GM19395 (cell line): ENCODE data around the gene UQCRQ.

Experiments used
- ATAC-seq: cut with Tn5 transposase; IDR thresholded peaks from one replicate; pipeline ENCODE4 v1.9.1; 2021; ENCODE audit warnings: mild to moderate bottlenecking, moderate library complexity; ENCODE audit not compliant: unreplicated experiment

Gene UQCRQ

DNA sequence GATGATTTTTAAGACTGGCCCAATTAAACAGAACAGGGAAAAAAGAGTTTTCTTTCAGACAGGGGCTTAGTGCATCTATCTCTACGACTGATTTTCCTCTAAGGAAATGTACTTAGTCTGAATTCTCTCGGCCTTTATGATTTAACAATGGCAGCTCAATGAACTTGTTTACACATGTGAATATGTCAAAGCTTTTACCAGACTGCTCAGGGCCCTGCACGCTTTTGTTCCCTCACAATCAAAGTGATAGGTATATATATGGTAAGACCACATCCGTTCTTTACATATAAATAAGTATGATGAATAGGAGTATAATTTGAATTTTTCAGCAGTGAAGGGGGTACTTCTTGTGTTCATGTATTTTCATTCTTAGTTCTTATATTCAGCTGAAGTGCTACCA, 34.6 kb downstream of the UQCRQ start:
- no peak for ATAC-seq

DNA sequence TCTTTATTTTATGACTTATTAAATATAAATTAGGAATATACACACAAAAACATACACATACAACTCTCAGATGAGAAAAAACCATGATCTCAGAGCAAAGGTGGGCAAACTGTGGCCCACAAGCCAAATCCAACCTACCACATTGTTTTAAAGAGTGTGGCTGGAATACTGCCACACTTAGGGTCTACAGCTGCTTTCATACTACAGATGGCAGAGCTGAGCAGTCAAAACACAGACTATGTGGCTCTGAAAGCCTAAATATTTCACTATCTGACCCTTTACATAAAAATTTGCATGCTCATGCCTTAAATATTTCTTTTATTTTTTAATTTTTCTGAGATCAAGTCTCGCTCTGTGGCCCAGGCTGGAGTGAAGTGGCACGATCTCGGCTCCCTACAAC, 35.3 kb downstream of the UQCRQ start:
- ATAC-seq: no peak

DNA sequence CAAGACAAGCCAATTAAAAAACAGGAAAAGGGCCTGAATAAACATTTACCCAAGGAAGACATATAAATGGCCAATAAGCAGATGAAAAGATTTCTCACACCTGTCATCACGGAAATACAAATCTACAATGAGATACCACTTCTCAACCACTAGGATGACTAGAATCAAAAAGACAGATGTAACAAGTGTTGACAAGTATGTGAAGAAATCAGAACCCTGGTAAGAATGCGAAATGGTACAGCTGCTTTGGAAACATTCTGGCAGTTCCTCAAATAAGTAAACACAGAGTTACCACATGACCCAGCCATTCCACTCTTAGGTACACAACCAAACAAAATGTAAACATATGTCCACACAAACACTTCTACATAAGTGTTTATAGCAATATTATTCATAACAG, 39.5 kb downstream of the UQCRQ start:
- no peak for ATAC-seq

DNA sequence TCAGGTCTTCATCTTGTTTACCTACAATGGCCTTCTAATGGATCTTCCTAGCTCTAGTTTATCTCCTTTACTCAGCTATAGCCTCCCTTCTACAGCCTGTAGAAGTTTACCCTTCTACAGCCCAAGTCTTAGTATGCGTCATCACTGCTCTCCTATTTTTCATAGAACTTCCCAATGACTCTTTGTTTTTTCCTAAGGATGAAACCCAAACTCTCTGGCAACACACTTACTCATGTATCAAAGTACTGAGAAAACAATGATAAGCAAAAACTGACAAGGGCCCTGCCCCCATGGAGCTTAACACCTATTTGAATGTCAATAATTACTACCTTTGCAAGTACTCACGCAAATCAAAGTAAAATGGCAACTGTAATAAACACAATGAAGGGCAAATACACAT, 40.7 kb downstream of the UQCRQ start:
- ATAC-seq: no peak

DNA sequence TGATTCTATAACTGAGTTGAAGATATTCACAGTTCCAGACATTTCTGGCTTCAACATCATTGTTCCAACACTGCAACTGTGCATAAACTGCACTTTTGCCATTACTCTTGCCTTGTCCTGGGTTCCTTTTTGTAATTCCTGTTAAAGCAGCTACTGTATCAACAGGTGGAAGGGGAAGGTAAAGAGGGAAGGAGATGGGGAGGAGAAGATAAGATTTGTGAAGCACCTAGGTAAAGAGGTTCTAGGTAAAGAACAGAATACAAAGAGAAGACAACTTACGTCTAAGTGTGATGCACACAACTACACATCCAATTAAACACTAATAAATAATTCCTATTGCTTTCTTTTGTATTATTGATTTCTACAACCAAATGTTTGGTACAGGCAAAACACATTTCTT, 43.3 kb downstream of the UQCRQ start:
- no peak for ATAC-seq

DNA sequence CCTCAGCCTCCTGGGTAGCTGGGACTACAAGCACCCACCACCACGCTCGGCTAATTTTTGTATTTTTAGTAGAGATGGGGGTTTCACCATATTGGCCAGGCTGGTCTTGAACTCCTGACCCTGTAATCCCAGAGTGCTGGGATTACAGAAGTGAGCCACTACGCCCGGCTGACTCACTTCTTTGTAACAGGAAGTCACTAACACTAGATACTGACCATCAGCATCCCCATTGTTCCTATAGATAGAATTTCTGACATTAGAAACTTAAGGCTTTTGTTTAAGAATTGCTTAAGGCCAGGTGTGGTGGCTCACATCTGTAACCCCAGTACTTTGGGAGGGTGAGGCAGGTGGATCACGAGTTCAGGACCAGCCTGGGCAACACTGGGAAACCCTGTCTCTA, 49.2 kb downstream of the UQCRQ start:
- no peak for ATAC-seq

DNA sequence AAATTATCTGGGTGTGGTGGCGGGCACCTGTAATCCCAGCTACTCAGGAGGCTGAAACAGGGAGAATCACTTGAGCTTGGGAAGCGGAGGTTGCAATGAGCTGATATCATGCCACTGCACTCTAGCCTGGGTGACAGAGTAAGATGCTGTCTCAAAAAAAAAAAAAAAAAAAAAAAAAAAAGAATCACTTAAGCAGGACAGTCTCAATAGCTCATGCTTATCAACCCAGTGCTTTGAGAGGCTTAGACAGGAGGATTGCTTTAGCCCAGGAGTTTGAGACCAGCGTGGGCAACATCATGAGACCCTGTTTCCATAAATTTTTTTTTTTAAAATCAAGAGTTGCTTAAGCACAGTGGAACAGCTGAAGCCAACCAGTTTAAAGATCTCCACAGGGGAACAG, 49.6 kb downstream of the UQCRQ start:
- ATAC-seq: no peak
